ENCODE results near the gene NMRK2. TPM values are rescaled to one million over a fixed set of nuclear protein-coding genes. Genes with fewer than 3 reads are reported as not detected.
"Not testable (repeated sequence)": the region's sequence is repeated elsewhere in the genome, so short reads cannot be mapped to it uniquely, and the experiment has no call there.

Gene NMRK2
- 4.5 and 5.6 TPM in 2 replicates for polyA plus RNA-seq (2013)

DNA sequence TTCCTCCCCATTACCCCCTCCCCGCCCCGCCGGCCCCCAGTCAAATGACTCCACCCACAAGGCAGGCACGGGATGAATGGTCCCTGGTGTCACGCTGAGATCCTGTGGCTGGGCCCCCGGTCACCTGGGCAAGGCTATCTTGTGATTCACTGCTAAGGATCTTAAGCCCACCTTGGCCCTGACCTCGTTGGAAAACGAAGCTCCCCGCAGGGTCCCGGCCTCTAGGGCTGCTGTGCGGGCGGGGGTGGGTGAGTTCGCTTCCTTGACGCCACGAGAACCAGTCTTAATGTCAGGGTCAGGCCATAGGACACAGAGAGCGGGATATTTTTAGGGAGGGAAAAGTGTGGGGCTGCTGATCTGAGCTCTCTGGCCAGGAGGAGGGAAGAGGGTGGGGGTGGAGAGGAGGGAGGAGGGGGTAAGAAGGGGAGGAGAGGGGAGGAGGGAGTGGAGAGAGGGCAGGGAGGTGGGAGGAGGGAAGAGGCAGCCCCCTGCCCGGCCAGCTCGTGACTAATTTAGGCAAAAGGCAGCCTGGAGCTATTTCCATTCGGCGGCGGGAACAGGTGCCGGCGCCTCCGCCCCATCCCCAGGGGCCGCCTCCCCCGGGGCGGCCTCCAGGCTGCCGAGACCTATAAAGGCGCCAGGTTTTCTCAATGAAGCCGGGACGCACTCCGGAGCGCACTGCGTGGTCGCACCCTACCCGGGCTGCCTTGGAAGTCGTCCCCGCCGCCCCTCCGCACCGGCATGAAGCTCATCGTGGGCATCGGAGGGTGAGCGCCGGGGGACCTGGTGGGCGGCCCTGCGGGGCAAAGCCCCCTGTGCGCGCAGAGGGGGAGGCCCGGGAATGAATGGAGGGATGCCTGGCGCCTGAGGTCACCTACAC, at the start of gene NMRK2:
Gene NMRK2 (plus strand): TSS at position 139 of the 880 bp plus-strand sequence. CDS start 603 bp downstream, at position 742.
- H3K79me1 ChIP-seq (ENCODE audit: low read length) = peaks cover 1% of the 10 kb centered on the region
- no peak within 1 kb of the TSS for H3K4me3 ChIP-seq (ENCODE audit: low read depth, low read length)
- H4K91ac ChIP-seq (ENCODE audit: low read depth, low read length) = no peak within 1 kb of the TSS
- no peaks in the 10 kb centered on the region for H3K9me3 ChIP-seq (ENCODE audit: insufficient read depth, low read depth, low read length)
- H3K14ac ChIP-seq (ENCODE audit: low read length) = peak within 1 kb of the TSS; percentile 6
- no peak within 1 kb of the TSS for H3K23ac ChIP-seq (ENCODE audit: low read length)
- H3K4me2 ChIP-seq (ENCODE audit: low read length) = peak within 1 kb of the TSS; percentile 58
- no peak within 1 kb of the TSS for H2AK5ac ChIP-seq (ENCODE audit: low read length)
- no peak within 1 kb of the TSS for H2BK120ac ChIP-seq (ENCODE audit: insufficient read depth, low read length, poor library complexity)
- no peak within 1 kb of the TSS for H2BK5ac ChIP-seq (ENCODE audit: low read depth, low read length, poor library complexity)
- H3K27me3 ChIP-seq (ENCODE audit: insufficient read depth, low read length) = no peaks in the 10 kb centered on the region
- H3K4me1 ChIP-seq (ENCODE audit: control insufficient read depth in 1 of 2, insufficient read depth in 2 of 2, low read length in 2 of 2) = peaks cover 7 to 9% of the 10 kb centered on the region in 2 experiments
- no peak within 1 kb of the TSS for H3K18ac ChIP-seq (ENCODE audit: low read length)
- H4K8ac ChIP-seq (ENCODE audit: low read depth, low read length) = peak within 1 kb of the TSS; percentile 47
- no peaks in the 10 kb centered on the region for H3K36me3 ChIP-seq (ENCODE audit: control insufficient read depth in 1 of 2, insufficient read depth in 2 of 2, low read length in 2 of 2)
- H3K27ac ChIP-seq (ENCODE audit: low read depth, low read length) = no peak within 1 kb of the TSS
- WGBS (ENCODE audit: extremely low coverage, insufficient coverage, insufficient read length) = no CpG with 5 or more reads among the region's 51 CpGs
- no peaks in the 10 kb centered on the region for H3K79me2 ChIP-seq (ENCODE audit: control insufficient read depth, insufficient read depth, low read length, poor library complexity)
- peak in 1 of 2 donors; percentile 46 for DNase-seq
- no peak within 1 kb of the TSS for H4K12ac ChIP-seq (ENCODE audit: low read depth, low read length)
- H2AFZ ChIP-seq (ENCODE audit: insufficient read depth, low read length, poor library complexity) = no peak within 1 kb of the TSS
- peak within 1 kb of the TSS; percentile 2 for H2BK12ac ChIP-seq (ENCODE audit: low read length)
- H3K4ac ChIP-seq (ENCODE audit: low read depth, low read length) = no peak within 1 kb of the TSS
- H3K9ac ChIP-seq (ENCODE audit: low read length) = no peak within 1 kb of the TSS

DNA sequence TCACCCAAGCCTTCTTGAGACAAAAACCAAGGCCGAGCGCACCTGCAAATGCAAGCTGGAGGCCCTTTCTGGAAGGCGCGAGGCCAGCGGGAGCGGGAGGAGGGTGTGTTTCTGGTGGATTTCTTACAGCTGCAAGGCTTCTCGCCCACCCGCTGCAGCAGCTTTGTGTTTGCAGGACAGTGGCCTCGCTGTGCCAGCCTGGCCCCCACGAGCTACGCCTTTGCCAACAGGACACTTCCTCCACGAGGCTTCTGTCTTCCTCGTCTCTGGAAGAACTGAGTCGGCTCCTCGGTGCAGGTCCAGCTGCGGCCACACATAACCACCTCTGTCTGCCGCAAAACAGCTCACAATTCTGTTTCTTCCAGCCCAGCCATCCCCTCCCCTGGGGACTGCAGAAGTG, 42.3 kb upstream of the NMRK2 start:
- no peak for DNase-seq
- no peak overlapping the region for H2BK5ac ChIP-seq (ENCODE audit: low read depth, low read length, poor library complexity)
- H3K4me2 ChIP-seq (ENCODE audit: low read length) = no peak overlapping the region
- no peak overlapping the region for H2BK12ac ChIP-seq (ENCODE audit: low read length)
- no peak overlapping the region for H2AFZ ChIP-seq (ENCODE audit: insufficient read depth, low read length, poor library complexity)
- no peaks in the 10 kb centered on the region for H3K9me3 ChIP-seq (ENCODE audit: insufficient read depth, low read depth, low read length)
- H3K4me1 ChIP-seq (ENCODE audit: control insufficient read depth in 1 of 2, insufficient read depth in 2 of 2, low read length in 2 of 2) = no peaks in the 10 kb centered on the region
- no CpG with 5 or more reads among the region's 17 CpGs for WGBS (ENCODE audit: extremely low coverage, insufficient coverage, insufficient read length)
- no peak overlapping the region for H4K91ac ChIP-seq (ENCODE audit: low read depth, low read length)
- no peak overlapping the region for H4K12ac ChIP-seq (ENCODE audit: low read depth, low read length)
- no peak overlapping the region for H3K14ac ChIP-seq (ENCODE audit: low read length)
- H3K9ac ChIP-seq (ENCODE audit: low read length) = no peak overlapping the region
- no peak overlapping the region for H3K4me3 ChIP-seq (ENCODE audit: low read depth, low read length)
- no peaks in the 10 kb centered on the region for H3K79me2 ChIP-seq (ENCODE audit: control insufficient read depth, insufficient read depth, low read length, poor library complexity)
- no peak overlapping the region for H4K8ac ChIP-seq (ENCODE audit: low read depth, low read length)
- H2AK5ac ChIP-seq (ENCODE audit: low read length) = no peak overlapping the region
- no peaks in the 10 kb centered on the region for H3K79me1 ChIP-seq (ENCODE audit: low read length)
- no peak overlapping the region for H2BK120ac ChIP-seq (ENCODE audit: insufficient read depth, low read length, poor library complexity)
- no peak overlapping the region for H3K4ac ChIP-seq (ENCODE audit: low read depth, low read length)
- no peak overlapping the region for H3K18ac ChIP-seq (ENCODE audit: low read length)
- no peak overlapping the region for H3K27ac ChIP-seq (ENCODE audit: low read depth, low read length)
- no peaks in the 10 kb centered on the region for H3K27me3 ChIP-seq (ENCODE audit: insufficient read depth, low read length)
- no peaks in the 10 kb centered on the region for H3K36me3 ChIP-seq (ENCODE audit: control insufficient read depth in 1 of 2, insufficient read depth in 2 of 2, low read length in 2 of 2)
- H3K23ac ChIP-seq (ENCODE audit: low read length) = no peak overlapping the region

GRCh38 chr19:3893509-3894179, 39.2 kb upstream of the NMRK2 start:
- H3K4me2 ChIP-seq (ENCODE audit: low read length) = no peak overlapping the region
- no peak overlapping the region for H2BK5ac ChIP-seq (ENCODE audit: low read depth, low read length, poor library complexity)
- H3K23ac ChIP-seq (ENCODE audit: low read length) = no peak overlapping the region
- no peak overlapping the region for H3K4ac ChIP-seq (ENCODE audit: low read depth, low read length)
- no peak overlapping the region for H2AK5ac ChIP-seq (ENCODE audit: low read length)
- no peak overlapping the region for H3K18ac ChIP-seq (ENCODE audit: low read length)
- no peak overlapping the region for H4K91ac ChIP-seq (ENCODE audit: low read depth, low read length)
- no peak overlapping the region for H2BK12ac ChIP-seq (ENCODE audit: low read length)
- H3K4me1 ChIP-seq (ENCODE audit: control insufficient read depth in 1 of 2, insufficient read depth in 2 of 2, low read length in 2 of 2) = no peaks in the 10 kb centered on the region
- H2AFZ ChIP-seq (ENCODE audit: insufficient read depth, low read length, poor library complexity) = no peak overlapping the region
- no peaks in the 10 kb centered on the region for H3K27me3 ChIP-seq (ENCODE audit: insufficient read depth, low read length)
- no peaks in the 10 kb centered on the region for H3K79me1 ChIP-seq (ENCODE audit: low read length)
- no peak overlapping the region for H4K8ac ChIP-seq (ENCODE audit: low read depth, low read length)
- peaks cover 1% of the 10 kb centered on the region for H3K9me3 ChIP-seq (ENCODE audit: insufficient read depth, low read depth, low read length)
- no peak overlapping the region for H3K27ac ChIP-seq (ENCODE audit: low read depth, low read length)
- no peak for DNase-seq
- H3K14ac ChIP-seq (ENCODE audit: low read length) = no peak overlapping the region
- H3K36me3 ChIP-seq (ENCODE audit: control insufficient read depth in 1 of 2, insufficient read depth in 2 of 2, low read length in 2 of 2) = no peaks in the 10 kb centered on the region
- no peak overlapping the region for H4K12ac ChIP-seq (ENCODE audit: low read depth, low read length)
- H3K79me2 ChIP-seq (ENCODE audit: control insufficient read depth, insufficient read depth, low read length, poor library complexity) = no peaks in the 10 kb centered on the region
- no peak overlapping the region for H3K4me3 ChIP-seq (ENCODE audit: low read depth, low read length)
- no peak overlapping the region for H3K9ac ChIP-seq (ENCODE audit: low read length)
- H2BK120ac ChIP-seq (ENCODE audit: insufficient read depth, low read length, poor library complexity) = no peak overlapping the region
- no CpG with 5 or more reads among the region's 12 CpGs for whole genome bisulfite sequencing (ENCODE audit: extremely low coverage, insufficient coverage, insufficient read length)

DNA sequence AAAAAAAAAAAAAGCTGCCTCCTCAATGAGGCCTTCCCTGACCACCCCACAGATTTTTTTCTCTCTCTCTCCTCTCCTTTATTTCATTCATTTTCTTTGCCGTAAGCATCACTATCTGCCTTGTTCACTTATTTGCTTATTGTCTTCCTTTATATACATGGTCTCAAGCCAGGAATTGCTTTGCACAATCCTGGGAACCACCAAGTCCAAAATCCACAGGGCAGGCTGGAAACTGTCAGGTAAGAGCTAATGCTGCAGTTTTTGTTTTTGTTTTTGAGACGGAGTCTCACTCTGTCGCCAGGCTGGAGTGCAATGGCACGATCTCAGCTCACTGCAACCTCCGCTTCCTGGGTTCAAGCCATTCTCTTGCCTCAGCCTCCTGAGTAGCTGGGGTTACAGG, 37.9 kb upstream of the NMRK2 start:
- not testable (repeated sequence) for H3K23ac ChIP-seq (ENCODE audit: low read length); H3K36me3 ChIP-seq (ENCODE audit: control insufficient read depth in 1 of 2, insufficient read depth in 2 of 2, low read length in 2 of 2); H2AFZ ChIP-seq (ENCODE audit: insufficient read depth, low read length, poor library complexity); H3K9me3 ChIP-seq (ENCODE audit: insufficient read depth, low read depth, low read length); H3K27ac ChIP-seq (ENCODE audit: low read depth, low read length); H2BK12ac ChIP-seq (ENCODE audit: low read length); H4K8ac ChIP-seq (ENCODE audit: low read depth, low read length); H3K79me1 ChIP-seq (ENCODE audit: low read length); H3K4me2 ChIP-seq (ENCODE audit: low read length); H3K9ac ChIP-seq (ENCODE audit: low read length); H2BK120ac ChIP-seq (ENCODE audit: insufficient read depth, low read length, poor library complexity); H2BK5ac ChIP-seq (ENCODE audit: low read depth, low read length, poor library complexity); H3K27me3 ChIP-seq (ENCODE audit: insufficient read depth, low read length); H3K14ac ChIP-seq (ENCODE audit: low read length); H3K4ac ChIP-seq (ENCODE audit: low read depth, low read length); H2AK5ac ChIP-seq (ENCODE audit: low read length); DNase-seq; H4K91ac ChIP-seq (ENCODE audit: low read depth, low read length); H3K79me2 ChIP-seq (ENCODE audit: control insufficient read depth, insufficient read depth, low read length, poor library complexity); H3K18ac ChIP-seq (ENCODE audit: low read length); H3K4me3 ChIP-seq (ENCODE audit: low read depth, low read length); H4K12ac ChIP-seq (ENCODE audit: low read depth, low read length); H3K4me1 ChIP-seq (ENCODE audit: control insufficient read depth in 1 of 2, insufficient read depth in 2 of 2, low read length in 2 of 2)
- WGBS (ENCODE audit: extremely low coverage, insufficient coverage, insufficient read length) = no CpG with 5 or more reads among the region's 5 CpGs
